HEK293 (cell line): ENCODE data around the gene KRT27.

Experiments
- CTCF ChIP-seq: fragments of 450-650 bp; formaldehyde crosslinking; IDR thresholded peaks from 2 replicates; pipeline ENCODE4 v1.5.1; 2016; ENCODE audit warnings: missing biosample characterization, missing genetic modification characterization
- PRDM1 ChIP-seq: fragments of 450-650 bp; formaldehyde crosslinking; IDR thresholded peaks from 2 replicates; pipeline ENCODE4; 2016; ENCODE audit warnings: missing biosample characterization, missing genetic modification characterization
- ZNF274 ChIP-seq, 2 experiments: fragments of 200-500 bp in 1 of 2; fragments of 450-650 bp in 1 of 2; sonication (Bioruptor generic) in 1 of 2; formaldehyde crosslinking in 1 of 2; IDR thresholded peaks; 2 replicates each; pipeline versions ENCODE4 v1.5.1 to v1.6.1; 2014 to 2016; ENCODE audit warnings: borderline replicate concordance in 1 of 2, inconsistent platforms in 1 of 2, low read length in 1 of 2, missing biosample characterization in 1 of 2, missing genetic modification characterization in 1 of 2
- TF ChIP-seq, protein P1 (sequence below): fragments of 450-650 bp; formaldehyde crosslinking; IDR thresholded peaks from 2 replicates; pipeline ENCODE4 v1.5.1; 2016; ENCODE audit warnings: missing biosample characterization, missing genetic modification characterization

DNA sequence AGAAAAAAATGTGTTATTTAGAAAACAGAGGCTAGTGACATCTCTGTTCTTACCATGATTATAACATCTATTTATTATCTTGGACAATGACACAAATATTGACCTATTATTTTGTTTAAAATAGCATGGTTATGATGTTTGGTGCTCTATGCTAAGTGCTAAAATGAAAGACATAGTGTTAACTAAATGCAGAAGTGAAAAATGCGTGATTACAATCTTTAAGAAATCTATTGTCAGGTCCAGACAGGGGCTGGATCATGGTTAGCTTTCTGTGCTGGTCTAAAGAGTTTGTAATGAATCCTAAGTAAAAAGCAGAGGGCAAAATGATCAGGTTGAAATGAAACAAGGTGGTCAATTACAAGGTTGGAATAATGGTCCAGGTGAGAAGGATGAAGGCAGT lies 18.0 kb upstream of the KRT27 start:
- no peak for TF ChIP-seq CTCF
- TF ChIP-seq, protein P1, sequence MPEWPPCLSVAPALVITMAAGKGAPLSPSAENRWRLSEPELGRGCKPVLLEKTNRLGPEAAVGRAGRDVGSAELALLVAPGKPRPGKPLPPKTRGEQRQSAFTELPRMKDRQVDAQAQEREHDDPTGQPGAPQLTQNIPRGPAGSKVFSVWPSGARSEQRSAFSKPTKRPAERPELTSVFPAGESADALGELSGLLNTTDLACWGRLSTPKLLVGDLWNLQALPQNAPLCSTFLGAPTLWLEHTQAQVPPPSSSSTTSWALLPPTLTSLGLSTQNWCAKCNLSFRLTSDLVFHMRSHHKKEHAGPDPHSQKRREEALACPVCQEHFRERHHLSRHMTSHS (tag by site-specific recombination): no peak
- no peak for TF ChIP-seq PRDM1 (tag by site-specific recombination)
- TF ChIP-seq ZNF274 (IDR thresholded peaks at IDR 0.05; ENCODE audit: low read length): no peak
- no peak for TF ChIP-seq ZNF274 (tag by site-specific recombination; IDR thresholded peaks at IDR 0.05; ENCODE audit: borderline replicate concordance)
